HG03457 (cell line): ENCODE measurements around the gene TMEM116.
"Not testable (repeated sequence)": the region's sequence is repeated elsewhere in the genome, so short reads cannot be mapped to it uniquely, and the experiment has no call there.

ENCODE experiments used
- ATAC-seq: cut with Tn5 transposase; IDR thresholded peaks from one replicate; pipeline ENCODE4 v1.9.1; 2021; ENCODE audit warnings: moderate number of reproducible peaks; ENCODE audit not compliant: unreplicated experiment

TMEM116 gene

DNA sequence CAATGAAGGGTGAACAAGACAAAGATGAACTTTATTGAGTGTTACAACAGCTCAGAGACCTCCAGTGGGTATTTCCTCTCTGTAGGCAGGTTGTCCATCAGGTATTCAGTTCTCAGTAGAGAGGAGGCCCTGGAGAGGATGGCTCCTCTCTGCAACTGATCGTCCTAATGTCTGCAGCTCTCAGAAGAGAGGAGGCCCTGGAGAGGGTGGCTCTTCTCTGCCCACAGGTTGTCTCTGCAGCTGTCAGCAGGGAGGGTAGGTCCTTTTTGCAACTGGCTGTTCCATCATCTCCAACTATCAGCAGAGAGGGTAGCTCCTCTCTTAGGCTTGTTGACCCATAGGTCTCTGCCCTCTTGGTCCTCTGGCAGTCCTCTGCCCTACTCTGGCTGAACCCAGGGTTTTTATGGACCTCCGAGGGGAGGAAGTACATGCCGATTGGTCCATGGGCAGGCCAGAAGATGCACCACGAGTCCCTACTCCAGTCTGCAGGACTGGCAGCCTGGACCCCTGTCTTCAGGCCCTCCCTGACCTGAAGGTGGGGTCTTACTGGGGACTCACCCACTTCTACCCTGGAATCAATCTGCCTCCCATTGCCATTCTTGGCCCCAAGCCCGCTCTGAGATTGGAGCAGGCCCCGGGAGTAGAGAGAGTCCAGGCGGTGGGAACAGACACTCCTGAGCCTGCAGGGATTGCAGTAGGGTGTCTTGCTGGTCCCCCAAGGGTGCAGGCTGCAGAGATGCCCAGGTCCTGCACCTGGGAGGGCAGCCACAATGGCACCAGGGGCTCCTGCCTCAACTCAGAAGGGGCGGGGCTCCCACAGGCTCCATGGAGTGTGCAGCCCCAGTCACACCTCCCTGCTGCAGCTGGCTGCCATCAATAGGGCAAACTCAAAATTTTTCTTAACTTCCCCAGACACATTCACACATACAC, 2.3 kb downstream of the TMEM116 start:
- no peak for ATAC-seq

DNA sequence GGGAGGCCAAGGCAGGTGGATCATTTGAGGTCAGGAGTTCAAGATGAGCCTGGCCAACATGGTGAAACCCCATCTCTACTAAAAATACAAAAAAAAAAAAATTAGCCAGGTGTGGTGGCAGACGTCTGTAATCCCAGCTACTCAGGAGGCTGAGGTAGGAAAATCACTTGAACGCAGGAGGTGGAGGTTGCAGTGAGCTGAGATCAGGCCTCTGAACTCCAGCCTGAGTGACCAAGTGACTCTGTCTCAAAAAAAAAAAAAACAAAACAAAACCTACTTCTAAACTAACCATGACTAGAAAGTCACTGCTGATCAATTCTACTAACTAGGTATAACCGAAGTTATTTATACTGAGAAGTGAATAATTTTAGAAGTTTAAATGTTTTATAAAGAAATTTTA, 3.4 kb downstream of the TMEM116 start:
- ATAC-seq, result not testable (repeated sequence)

DNA sequence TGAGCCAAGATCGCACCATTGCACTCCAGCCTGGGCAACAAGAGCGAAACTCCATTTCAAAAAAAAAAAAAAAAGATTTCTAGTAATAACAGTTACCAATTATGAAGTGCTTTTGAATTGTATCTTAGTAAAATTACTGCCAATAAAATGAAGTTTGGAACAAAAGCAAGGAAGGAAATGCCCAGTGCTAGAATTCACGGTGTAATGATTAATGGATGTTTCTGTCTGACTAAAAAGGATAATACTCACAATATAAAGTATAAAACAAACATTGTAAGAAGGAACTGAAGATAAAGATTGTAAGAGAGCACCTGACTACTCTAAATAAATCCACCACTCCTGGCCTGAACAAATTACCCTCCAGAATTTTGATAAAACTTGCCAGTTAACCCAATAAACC, 4.0 kb downstream of the TMEM116 start:
- ATAC-seq, result no peak

- ATAC-seq, result no peak
These were observed 5.0 kb downstream of the TMEM116 start for GRCh38 chr12:112007945-112008344.

DNA sequence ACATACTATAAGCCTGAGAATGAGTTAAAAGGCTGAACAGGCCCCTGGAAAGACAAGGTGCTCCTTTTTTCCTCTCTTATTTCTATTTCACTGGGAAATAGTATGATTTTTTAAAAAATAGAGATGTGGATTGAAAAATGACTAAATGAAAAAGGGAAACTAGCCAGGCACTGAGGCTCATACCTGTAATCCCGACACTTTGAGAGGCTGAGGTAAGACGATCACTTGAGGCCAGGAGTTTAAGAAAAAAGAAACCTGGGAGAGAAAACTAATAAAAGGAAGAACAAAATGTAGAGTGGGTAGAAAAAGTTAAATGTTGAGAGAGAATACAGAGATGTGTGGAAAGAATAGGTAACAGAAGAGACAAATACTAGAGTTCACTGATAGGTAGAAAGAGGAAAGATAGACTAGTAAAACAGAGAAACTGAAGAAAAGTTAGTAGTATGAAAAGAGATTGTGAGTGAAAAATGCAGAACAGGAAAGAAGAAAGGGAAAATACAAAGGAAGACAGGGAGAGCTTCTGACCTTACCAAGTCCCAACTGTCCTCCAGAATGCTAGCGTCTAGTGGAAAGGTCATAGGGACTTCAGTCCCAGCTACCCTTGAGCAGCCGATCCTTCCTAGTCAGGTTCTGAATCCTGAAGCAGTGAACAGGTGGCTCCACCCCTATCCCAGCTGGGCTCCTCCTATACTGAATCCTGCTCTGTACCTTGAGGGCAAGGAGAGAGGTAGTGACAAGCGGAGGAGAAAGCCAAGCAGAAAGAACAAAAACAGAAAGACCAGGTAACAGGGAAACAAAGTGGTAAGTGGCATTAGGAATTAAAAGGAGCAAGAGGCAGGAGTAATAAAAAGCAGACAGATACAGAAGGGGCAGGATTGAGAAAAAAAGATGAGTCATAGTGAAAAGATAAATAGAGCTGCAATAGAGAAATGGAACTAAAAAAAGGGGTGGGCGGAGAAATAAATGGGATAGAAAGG, 7.3 kb downstream of the TMEM116 start:
- no peak for ATAC-seq

DNA sequence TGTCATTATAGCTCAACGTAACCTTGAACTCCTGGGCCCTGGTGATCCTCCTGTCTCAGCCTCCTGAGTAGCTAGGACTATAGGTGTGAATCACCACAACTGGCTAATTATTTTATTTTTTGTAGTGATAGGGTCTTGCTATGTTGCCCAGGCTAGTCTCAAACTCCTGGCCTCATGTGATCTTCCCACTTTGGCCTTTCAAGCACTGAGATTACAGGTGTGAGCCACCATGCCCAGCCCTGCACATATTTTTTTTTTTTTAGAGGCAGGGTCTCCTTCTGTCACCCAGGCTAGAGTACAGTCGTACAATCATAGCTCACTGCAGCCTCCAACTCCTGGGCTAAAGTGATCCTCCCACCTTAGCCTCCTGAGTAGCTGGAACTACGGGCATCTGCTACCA, 8.9 kb downstream of the TMEM116 start:
- no peak for ATAC-seq

- ATAC-seq, result no peak
These were observed 11.4 kb downstream of the TMEM116 start for GRCh38 chr12:112001576-112001975.

- ATAC-seq, result no peak
These were observed 12.1 kb downstream of the TMEM116 start for GRCh38 chr12:112000820-112001219.

DNA sequence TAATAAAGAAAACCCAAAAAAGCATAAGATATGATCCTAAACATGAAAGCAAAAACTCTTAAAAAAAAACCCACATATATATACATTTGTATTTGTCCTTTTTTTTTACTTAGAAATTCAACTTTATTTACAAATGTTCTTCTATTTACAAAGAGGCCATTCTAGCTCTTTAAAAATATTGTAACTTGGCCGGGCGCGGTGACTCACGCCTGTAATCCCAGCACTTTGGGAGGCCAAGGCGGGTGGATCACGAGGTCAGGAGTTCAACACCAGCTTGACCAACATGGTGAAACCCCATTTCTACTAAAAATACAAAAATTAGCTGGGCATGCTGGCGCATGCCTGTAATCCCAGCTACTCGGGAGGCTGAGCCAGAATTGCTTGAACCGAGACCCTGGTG, 13.8 kb downstream of the TMEM116 start:
- ATAC-seq, result not testable (repeated sequence)

DNA sequence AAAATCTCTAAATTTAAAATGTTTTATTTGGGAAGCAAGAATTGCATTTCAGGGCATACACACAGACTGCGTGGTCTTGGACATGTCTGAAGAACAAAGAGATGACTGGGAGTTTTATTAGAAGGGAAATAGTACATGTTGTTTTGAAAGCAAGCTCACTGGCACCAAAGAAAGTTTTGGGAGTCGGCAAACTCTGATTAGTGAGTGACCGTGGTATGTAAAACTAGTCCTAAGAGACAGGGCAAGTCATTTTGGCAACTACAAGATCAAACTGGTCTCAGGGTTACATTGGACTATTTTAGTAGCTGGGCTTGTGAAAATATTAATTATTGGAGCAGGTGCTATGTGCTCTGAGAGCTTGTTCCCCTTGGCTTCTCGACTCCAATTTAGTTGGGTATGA, 14.9 kb downstream of the TMEM116 start:
- no peak for ATAC-seq

DNA sequence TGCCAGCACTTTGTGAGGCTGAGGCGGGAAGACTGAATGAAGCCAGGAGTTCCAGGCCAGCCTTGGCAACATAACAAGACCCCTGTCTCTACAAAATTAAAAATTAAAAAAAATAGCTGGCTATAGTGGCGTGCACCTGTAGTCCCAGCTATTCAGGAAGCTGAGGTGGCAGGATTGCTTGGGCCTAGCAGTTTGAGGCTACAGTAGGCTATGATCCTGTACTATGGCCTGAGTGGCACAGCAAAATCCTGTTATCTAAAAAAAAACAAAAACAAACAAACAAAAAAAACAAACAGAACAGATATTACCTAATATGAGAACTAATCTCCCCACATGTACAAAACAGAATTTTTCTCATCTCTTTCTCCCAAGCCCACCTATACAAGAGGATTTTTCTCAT, 15.7 kb downstream of the TMEM116 start:
- no peak for ATAC-seq

DNA sequence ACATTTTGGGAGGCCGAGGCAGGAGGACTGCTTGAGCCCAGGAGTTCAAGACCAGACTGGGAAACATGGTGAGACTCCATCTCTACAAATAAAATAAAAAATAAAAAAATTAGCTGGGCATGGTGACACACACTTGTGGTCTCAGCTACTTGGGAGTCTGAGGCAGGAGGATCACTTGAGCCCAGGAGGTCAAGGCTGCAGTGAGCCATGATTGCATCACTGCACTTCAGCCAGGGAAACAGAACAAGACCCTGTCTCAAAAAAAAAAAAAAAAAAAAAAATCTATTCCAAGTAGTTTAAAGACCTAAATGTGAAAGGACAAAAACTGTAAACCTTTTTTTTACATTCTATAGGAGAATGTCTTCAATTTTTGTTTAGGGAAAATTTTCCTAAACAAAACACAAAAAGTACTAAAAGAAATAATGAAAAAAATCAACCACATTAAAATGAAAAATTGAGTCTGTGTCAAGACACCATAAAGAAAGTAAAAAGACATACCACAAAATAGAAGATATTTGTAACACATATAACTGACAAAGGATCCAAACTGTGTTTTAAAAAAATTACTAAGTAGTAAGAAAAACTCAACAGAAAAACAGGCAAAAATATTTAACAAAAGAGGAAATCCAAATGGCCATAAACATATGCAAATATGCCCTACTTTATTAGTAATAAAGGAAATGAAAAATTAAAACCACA, 17.0 kb downstream of the TMEM116 start:
- ATAC-seq, result no peak

DNA sequence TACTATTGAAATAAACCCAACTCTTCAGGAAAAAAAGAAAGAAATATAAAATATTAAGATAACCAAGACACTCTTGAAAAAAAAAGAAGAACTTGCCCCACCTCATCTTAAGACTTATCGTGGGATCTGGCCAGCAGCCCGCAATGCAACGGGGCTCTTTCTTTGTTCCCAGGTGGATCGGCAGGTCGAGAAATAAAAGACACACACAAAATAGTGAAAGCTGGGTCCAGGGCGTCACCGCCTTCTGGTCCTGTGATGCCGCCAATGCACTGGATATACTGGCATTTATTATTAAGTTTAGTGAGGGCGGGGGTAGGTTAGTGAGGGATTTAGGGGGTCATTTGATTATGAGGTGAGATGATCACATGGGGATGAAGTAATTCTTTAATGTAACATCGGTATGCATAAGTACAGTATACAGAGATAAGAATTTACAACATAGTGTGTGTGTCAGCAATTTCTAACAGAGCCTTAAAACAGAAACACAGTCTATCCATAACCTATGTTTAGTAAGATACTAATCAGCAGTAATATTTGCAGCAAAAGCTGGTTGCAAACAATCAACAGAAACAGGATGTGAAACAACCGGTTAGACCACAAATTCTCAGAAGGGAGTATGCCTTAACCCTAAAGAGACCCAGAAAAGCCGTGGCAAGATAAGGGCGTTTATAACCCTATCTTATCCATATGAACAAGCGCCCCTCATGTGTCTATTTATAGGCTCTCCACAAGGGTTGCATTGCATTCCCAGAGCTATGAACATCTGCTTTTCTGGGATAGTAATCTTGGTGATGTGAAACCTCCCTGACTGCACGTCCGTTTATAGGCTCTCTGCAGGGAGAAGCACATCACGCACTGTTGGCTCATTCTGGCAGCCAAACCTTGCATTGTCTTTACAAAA, 18.5 kb downstream of the TMEM116 start:
- not testable (repeated sequence) for ATAC-seq

- no peak for ATAC-seq
These were observed 19.4 kb downstream of the TMEM116 start for GRCh38 chr12:111993292-111994150.

DNA sequence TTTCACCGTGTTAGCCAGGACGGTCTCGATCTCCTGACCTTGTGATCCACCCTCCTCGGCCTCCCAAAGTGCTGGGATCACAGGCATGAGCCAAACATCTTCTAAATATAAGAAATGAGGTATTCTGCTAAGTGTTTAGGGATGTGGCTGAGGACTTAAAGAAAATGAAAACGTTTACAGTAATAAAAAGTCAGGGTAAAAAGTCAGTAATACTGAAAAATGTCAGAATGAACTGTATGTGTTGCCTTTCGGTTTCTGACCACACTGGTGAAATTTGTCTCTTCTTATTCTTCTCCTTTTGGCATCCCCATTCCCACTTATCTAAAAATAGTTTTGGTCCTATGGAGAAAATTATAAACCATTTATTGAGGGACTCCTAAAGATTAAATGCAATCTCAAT, 20.5 kb downstream of the TMEM116 start:
- ATAC-seq, result no peak

DNA sequence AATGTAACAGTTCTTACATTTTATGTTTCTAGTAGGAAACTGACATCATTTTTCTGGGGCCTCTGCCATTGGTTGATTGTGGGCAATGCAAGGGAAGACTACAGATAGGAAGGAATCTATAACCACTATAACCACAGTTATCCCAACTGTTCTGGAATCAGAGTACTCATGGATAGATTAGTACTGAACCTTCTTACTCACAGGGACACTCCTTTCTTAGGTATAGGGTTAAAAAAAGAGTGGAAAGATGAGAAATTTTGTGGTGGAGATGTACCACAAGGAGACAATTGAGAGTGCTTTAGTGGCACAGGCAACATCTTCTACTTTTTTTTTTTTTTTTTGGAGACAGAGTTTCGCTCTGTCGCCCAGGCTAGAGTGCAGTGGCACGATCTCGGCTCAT, 21.0 kb downstream of the TMEM116 start:
- no peak for ATAC-seq

- ATAC-seq, result no peak
These were observed 21.4 kb downstream of the TMEM116 start for GRCh38 chr12:111991535-111991934.

- ATAC-seq, result no peak
These were observed 28.1 kb downstream of the TMEM116 start for GRCh38 chr12:111984820-111985219.

- no peak for ATAC-seq
These were observed 31.0 kb downstream of the TMEM116 start for GRCh38 chr12:111981987-111982386.
